Measurements from ENCODE around the gene FSHR.

DNA sequence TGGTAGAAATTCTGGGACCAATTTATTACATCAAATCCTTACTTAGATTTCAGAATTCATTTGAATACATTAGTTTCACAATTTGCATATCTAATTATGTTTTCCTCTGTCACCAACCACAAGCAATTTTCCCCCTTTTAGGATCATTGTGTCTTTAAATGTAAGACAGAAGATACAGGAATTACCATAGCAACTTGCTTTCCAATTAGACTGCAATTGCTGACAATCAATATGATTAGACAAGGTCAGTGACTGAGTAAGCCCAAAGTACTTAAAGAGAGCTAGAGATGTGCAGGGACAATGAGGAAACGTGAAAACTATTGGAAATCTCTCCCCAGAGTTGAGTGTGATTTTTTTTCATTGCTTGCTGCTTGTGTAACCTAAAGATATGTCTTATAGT, 121.4 kb downstream of the FSHR start:
- TF ChIP-seq, protein P1, sequence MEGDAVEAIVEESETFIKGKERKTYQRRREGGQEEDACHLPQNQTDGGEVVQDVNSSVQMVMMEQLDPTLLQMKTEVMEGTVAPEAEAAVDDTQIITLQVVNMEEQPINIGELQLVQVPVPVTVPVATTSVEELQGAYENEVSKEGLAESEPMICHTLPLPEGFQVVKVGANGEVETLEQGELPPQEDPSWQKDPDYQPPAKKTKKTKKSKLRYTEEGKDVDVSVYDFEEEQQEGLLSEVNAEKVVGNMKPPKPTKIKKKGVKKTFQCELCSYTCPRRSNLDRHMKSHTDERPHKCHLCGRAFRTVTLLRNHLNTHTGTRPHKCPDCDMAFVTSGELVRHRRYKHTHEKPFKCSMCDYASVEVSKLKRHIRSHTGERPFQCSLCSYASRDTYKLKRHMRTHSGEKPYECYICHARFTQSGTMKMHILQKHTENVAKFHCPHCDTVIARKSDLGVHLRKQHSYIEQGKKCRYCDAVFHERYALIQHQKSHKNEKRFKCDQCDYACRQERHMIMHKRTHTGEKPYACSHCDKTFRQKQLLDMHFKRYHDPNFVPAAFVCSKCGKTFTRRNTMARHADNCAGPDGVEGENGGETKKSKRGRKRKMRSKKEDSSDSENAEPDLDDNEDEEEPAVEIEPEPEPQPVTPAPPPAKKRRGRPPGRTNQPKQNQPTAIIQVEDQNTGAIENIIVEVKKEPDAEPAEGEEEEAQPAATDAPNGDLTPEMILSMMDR (optimal IDR thresholded peaks at IDR 0.05 in 1 of 3, IDR thresholded peaks at IDR 0.05 in 1 of 3, conservative IDR thresholded peaks at IDR 0.05 in 1 of 3; ENCODE audit: extremely low read depth in 1 of 3, insufficient read depth in 2 of 3, low read length in 3 of 3), result no peak
- no peak for TF ChIP-seq EZH2 (IDR thresholded peaks at IDR 0.05; ENCODE audit: low read length)
